Activated CD4-positive, alpha-beta memory T cell treated with anti-CD3 and anti-CD28 coated beads, Interleukin-2, amount 10 ng/mL, durations not matched to agents 7 days and 5 days (primary cell): Measurements from ENCODE around the gene KMT2B. TPM values are rescaled to one million over a fixed set of nuclear protein-coding genes. Genes with fewer than 3 reads are reported as not detected.

ENCODE experiments used
- CTCF ChIA-PET: fragments of 350-600 bp; sonication (Branson Sonifier 250); formaldehyde crosslinking; loops from one replicate; lab custom pipeline; 2021; ENCODE audit warnings: antibody characterized with exemption, inconsistent platforms; lab: Charles Lee
- POLR2A ChIA-PET: fragments of 350-600 bp; sonication (Branson Sonifier 250); formaldehyde crosslinking; loops from one replicate; lab custom pipeline; 2021; ENCODE audit warnings: antibody characterized with exemption; lab: Charles Lee
- DNase-seq: peaks from one replicate; pipeline ENCODE4 v3.0.0-alpha.2; 2020
- H3K27ac Mint-ChIP-seq: one replicate; pipeline ENCODE4 v1.8.0; 2021; ENCODE audit warnings: mild to moderate bottlenecking, mixed read lengths
- H3K27me3 Mint-ChIP-seq: one replicate; pipeline ENCODE4 v1.8.0; 2021; ENCODE audit warnings: mixed read lengths
- H3K36me3 Mint-ChIP-seq: one replicate; pipeline ENCODE4 v1.8.0; 2021; ENCODE audit warnings: low read depth, mixed read lengths
- H3K4me1 Mint-ChIP-seq: one replicate; pipeline ENCODE4 v1.8.0; 2021; ENCODE audit warnings: mixed read lengths
- H3K4me3 Mint-ChIP-seq: one replicate; pipeline ENCODE4 v1.8.0; 2021; ENCODE audit warnings: mild to moderate bottlenecking, mixed read lengths
- H3K9me3 Mint-ChIP-seq: one replicate; pipeline ENCODE4 v1.8.0; 2021; ENCODE audit warnings: mixed read lengths
- total RNA-seq, 2 experiments: library from RNA; stranded (reverse); gene quantifications; one replicate each; pipeline ENCODE4 v1.2.3, GENCODE V29; 2021

Gene KMT2B
- total RNA-seq, 2 experiments from 2014 or later, result 57.3 to 57.5 TPM

DNA sequence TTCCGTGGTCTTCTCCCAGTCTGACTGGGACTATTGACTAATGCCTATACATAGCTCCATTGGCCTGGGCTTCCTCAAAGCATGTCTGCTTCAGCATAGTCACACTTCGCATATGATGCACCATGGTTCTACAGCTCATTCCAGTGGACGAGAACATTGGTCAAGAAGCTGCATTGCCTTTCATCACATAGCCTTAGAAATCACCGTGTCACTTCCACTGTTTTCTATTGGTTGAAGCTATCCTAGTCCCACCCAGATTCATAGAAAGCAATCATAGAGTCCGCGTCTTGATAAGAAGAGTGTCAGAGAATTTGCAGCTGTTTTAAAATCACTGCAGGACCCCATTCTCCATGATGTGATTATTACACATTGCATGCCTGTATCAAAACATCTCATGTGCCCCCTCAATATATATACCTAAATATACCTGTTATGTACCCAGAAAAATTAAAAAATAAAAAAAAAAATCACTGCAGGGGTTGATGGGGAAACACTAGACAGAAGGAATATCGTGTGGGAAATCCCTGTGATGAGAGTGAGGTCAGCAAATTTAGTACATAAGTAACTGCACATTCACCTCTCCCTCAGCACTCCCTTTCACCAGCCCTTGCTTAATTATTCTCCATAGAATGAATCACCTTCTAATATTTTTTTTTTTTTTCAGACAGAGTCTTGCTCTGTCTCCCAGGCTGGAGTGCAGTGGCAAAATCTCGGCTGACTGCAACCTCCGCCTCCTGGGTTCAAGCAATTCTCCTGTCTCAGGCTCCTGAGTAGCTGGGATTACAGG is 55.4 kb downstream of the KMT2B start:
- ChIA-PET POLR2A (interaction anchor here (0.9 to 1.6 kb wide), 3 partner anchors 16 to 95 kb away, joined by 3 to 4 read pairs (median 4); partner anchors contain the start of genes APLP1 and HSPB6), CTCF (no interaction called here)
- H3K4me3 Mint-ChIP-seq, result no peak overlapping the region
- no peaks in the 10 kb centered on the region for H3K9me3 Mint-ChIP-seq
- no peak overlapping the region for H3K27ac Mint-ChIP-seq
- peaks cover 27% of the 10 kb centered on the region for H3K4me1 Mint-ChIP-seq
- peaks cover 15% of the 10 kb centered on the region for H3K36me3 Mint-ChIP-seq
- no peak for DNase-seq
- no peaks in the 10 kb centered on the region for H3K27me3 Mint-ChIP-seq

GRCh38 chr19:35774274-35775045 is 56.7 kb downstream of the KMT2B start:
- CTCF ChIA-PET, result interaction anchor here (0.9 kb wide), 1 partner anchor 157 kb away, joined by 3 read pairs; no protein-coding TSS in a partner anchor
- DNase-seq, result no peak
- peaks cover 15% of the 10 kb centered on the region for H3K36me3 Mint-ChIP-seq

DNA sequence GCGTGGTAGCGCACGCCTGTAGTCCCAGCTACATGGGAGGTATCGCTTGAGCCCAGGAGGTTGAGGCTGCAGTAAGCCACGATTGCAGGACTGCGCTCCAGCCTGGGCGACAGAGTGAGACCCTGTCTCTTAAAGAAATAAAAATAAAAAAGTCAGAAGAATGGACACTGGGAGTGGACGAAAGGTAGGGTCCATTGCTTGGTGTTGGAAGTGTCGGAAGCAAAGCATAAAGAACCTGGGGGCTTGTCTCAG is 57.2 kb downstream of the KMT2B start:
- peak overlapping the region; percentile 44 for H3K27ac Mint-ChIP-seq
- DNase-seq, result no peak
- peaks cover 30% of the 10 kb centered on the region for H3K4me1 Mint-ChIP-seq
- no peaks in the 10 kb centered on the region for H3K27me3 Mint-ChIP-seq
- ChIA-PET POLR2A (interaction anchor here (0.6 kb wide), 1 partner anchor 62 kb away, joined by 3 read pairs; no protein-coding TSS in a partner anchor), CTCF (no interaction called here)
- H3K36me3 Mint-ChIP-seq, result peaks cover 18% of the 10 kb centered on the region
- H3K4me3 Mint-ChIP-seq, result peak overlapping the region; percentile 81
- H3K9me3 Mint-ChIP-seq, result no peaks in the 10 kb centered on the region

More at GRCh38 chr19:35774274-35775045, 56.7 kb downstream of the KMT2B start:
- POLR2A ChIA-PET, result interaction anchor here (0.6 to 1.6 kb wide), 2 partner anchors 17 to 62 kb away, joined by 3 to 4 read pairs; partner anchors contain the start of gene HSPB6
- peak overlapping the region; percentile 81 for H3K4me3 Mint-ChIP-seq
- H3K9me3 Mint-ChIP-seq, result no peaks in the 10 kb centered on the region
- peaks cover 30% of the 10 kb centered on the region for H3K4me1 Mint-ChIP-seq
- H3K27ac Mint-ChIP-seq, result no peak overlapping the region
- no peaks in the 10 kb centered on the region for H3K27me3 Mint-ChIP-seq

- Mint-ChIP-seq H3K9me3 (no peaks in the 10 kb centered on the region), H3K4me1 (peaks cover 30% of the 10 kb centered on the region), H3K36me3 (peaks cover 17% of the 10 kb centered on the region), H3K4me3 (peak within 1 kb of the TSS; percentile 81), H3K27me3 (no peaks in the 10 kb centered on the region), H3K27ac (peak within 1 kb of the TSS; percentile 52)
- ChIA-PET POLR2A (interaction anchor here (0.7 to 0.8 kb wide), 2 partner anchors 33 to 35 kb away, joined by 3 to 6 read pairs; partner anchors contain the start of gene IGFLR1), CTCF (no interaction called here)
- DNase-seq, result peak; percentile 100
These were observed 57.7 kb downstream of the KMT2B start, which contains the start of gene ARHGAP33 for GRCh38 chr19:35775298-35776101. Gene ARHGAP33 (plus strand): TSS chr19:35775564. CDS start chr19:35775659, 95 bp downstream.

DNA sequence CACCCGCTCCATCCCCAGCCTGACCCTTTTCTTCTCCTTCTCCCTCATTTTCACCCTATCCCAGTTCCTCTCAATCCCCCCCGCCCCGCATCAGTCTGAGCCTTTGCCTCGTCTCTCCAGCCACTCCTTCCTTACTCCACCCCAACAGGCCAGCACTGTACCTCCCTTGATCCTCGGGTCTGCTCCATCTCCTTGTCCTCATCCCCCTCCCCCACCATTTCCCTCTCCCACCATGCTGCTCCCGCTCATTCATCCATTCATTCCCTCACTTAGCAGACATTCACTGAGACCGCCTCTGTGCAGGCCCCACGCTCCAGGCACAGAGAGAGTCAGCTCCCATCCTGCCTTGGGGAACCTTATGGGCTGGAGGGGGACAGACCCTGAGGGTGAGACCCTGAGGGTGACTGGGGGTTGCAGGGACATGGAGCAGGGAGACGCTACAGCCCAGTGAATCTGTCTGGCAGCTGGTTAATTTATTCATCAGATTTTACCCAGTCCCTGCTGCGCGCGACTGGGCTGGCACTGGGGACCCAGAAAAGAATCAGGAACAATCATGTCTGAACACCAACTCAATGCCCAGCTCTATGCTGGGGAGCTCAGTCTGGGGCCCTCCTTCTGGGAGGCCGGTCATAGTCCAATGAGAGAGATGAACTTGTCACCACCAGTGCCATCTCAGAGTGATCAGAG is 58.4 kb downstream of the KMT2B start:
- POLR2A ChIA-PET, result interaction anchor here (0.7 to 0.8 kb wide), 2 partner anchors 34 to 35 kb away, joined by 3 to 6 read pairs; partner anchors contain the start of gene IGFLR1
- no peaks in the 10 kb centered on the region for H3K27me3 Mint-ChIP-seq
- DNase-seq, result no peak
- peak overlapping the region; percentile 52 for H3K27ac Mint-ChIP-seq
- H3K4me1 Mint-ChIP-seq, result peaks cover 30% of the 10 kb centered on the region
- peaks cover 20% of the 10 kb centered on the region for H3K36me3 Mint-ChIP-seq
- H3K9me3 Mint-ChIP-seq, result no peaks in the 10 kb centered on the region
- CTCF ChIA-PET, result interaction anchor here (1.0 kb wide), 1 partner anchor 28 kb away, joined by 4 read pairs; the partner anchor contains the start of gene LIN37
- peak overlapping the region; percentile 81 for H3K4me3 Mint-ChIP-seq

DNA sequence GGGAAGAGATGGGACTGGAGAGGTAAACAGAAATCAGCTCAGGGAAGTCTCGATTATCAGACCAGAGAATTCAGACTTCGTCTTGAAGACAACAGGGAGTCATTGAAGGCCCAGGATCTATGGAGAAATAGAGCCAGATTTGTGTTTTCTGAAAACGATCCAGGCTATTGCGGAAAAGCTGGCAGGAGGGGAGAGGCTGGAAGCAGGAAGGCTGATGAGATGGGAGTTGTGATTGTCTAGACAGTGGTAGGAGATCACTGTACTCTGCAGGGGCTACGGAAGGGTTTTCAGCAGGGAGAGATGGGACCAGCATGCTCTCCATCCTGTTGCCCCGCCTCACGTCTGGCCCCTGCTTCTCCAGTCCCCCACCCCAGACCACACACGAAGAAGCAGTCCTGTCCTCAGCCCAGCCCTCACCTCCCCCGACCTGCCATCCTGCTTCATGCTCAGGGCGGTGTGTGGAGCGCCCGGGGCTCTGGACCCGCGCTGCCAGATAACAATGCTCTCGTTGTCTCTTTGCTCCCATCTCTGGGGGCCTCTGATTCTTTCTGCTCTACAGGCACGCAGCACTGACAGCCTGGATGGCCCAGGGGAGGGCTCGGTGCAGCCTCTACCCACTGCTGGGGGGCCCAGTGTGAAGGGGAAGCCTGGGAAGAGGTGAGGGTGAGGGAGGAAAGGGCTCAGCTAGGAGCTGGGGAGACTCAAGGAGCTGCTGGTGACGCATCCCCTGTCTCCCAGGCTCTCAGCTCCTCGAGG is 59.5 kb downstream of the KMT2B start:
- ChIA-PET CTCF (interaction anchor here (1.0 kb wide), 1 partner anchor 29 kb away, joined by 4 read pairs; the partner anchor contains the start of gene LIN37), POLR2A (no interaction called here)
- Mint-ChIP-seq H3K27me3 (no peaks in the 10 kb centered on the region), H3K27ac (peak overlapping the region; percentile 18), H3K36me3 (peaks cover 24% of the 10 kb centered on the region), H3K9me3 (no peaks in the 10 kb centered on the region), H3K4me3 (peak overlapping the region; percentile 81), H3K4me1 (peaks cover 30% of the 10 kb centered on the region)
- no peak for DNase-seq

GRCh38 chr19:35777961-35778360 is 60.2 kb downstream of the KMT2B start:
- Mint-ChIP-seq H3K27ac (no peak overlapping the region), H3K27me3 (no peaks in the 10 kb centered on the region), H3K36me3 (peaks cover 26% of the 10 kb centered on the region), H3K9me3 (no peaks in the 10 kb centered on the region), H3K4me3 (peak overlapping the region; percentile 52), H3K4me1 (peaks cover 30% of the 10 kb centered on the region)
- ChIA-PET POLR2A (no interaction called here), CTCF (no interaction called here)
- no peak for DNase-seq

- CTCF ChIA-PET, result no interaction called here
- H3K9me3 Mint-ChIP-seq, result no peaks in the 10 kb centered on the region
These were observed 61.2 kb downstream of the KMT2B start for GRCh38 chr19:35779033-35779432.

GRCh38 chr19:35780058-35780457 is 62.3 kb downstream of the KMT2B start:
- no peak overlapping the region for H3K27ac Mint-ChIP-seq
- no peaks in the 10 kb centered on the region for H3K9me3 Mint-ChIP-seq
- no peaks in the 10 kb centered on the region for H3K27me3 Mint-ChIP-seq
- no peak for DNase-seq
- ChIA-PET POLR2A (no interaction called here), CTCF (no interaction called here)
- H3K4me1 Mint-ChIP-seq, result peaks cover 23% of the 10 kb centered on the region
- H3K4me3 Mint-ChIP-seq, result no peak overlapping the region
- H3K36me3 Mint-ChIP-seq, result peaks cover 33% of the 10 kb centered on the region

More at GRCh38 chr19:35779033-35779432, 61.2 kb downstream of the KMT2B start:
- H3K27me3 Mint-ChIP-seq, result no peaks in the 10 kb centered on the region
- H3K36me3 Mint-ChIP-seq, result peaks cover 33% of the 10 kb centered on the region
- peaks cover 30% of the 10 kb centered on the region for H3K4me1 Mint-ChIP-seq
- no peak overlapping the region for H3K27ac Mint-ChIP-seq
- H3K4me3 Mint-ChIP-seq, result no peak overlapping the region
- DNase-seq, result no peak
- POLR2A ChIA-PET, result no interaction called here

DNA sequence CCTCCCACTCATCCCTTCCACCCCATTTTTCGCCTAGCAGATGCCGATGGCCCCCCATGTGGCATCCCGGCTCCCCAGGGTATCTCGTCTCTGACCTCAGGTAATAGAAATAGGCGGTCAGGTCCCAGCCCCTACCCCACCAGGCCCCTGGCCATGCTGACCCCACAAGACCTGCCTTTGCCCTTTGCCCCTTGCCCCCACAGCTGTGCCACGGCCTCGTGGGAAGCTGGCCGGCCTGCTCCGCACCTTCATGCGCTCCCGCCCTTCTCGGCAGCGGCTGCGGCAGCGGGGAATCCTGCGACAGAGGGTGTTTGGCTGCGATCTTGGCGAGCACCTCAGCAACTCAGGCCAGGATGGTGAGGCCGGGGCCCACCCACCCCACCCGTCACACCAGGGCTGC is 62.9 kb downstream of the KMT2B start:
- Mint-ChIP-seq H3K9me3 (no peaks in the 10 kb centered on the region), H3K27ac (no peak overlapping the region), H3K4me3 (no peak overlapping the region), H3K4me1 (peaks cover 22% of the 10 kb centered on the region), H3K27me3 (no peaks in the 10 kb centered on the region), H3K36me3 (peaks cover 33% of the 10 kb centered on the region)
- POLR2A ChIA-PET, result no interaction called here
- CTCF ChIA-PET, result no interaction called here
- DNase-seq, result no peak

DNA sequence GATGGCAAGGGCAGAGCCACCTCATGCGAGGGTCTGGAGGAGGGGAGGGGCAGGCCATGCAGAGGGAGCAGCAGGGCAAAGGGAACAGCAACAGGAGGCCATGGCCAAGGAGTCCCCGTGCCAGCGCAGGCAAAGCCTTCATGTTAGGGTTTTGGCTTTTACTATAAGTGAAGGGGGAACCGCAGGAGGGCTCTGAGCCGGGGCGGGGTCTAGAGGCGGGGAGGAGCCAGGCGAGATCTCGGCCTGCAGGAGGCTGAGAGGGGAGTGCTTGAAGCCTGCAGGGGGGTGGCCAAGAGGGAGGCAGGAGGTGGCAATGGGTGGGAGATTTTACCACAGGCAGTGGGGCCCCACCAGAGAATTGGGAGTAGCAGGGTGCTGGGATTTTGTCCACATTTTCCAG is 63.8 kb downstream of the KMT2B start:
- Mint-ChIP-seq H3K27me3 (no peaks in the 10 kb centered on the region), H3K4me1 (peaks cover 15% of the 10 kb centered on the region), H3K27ac (no peak overlapping the region), H3K36me3 (peaks cover 33% of the 10 kb centered on the region), H3K4me3 (no peak overlapping the region), H3K9me3 (no peaks in the 10 kb centered on the region)
- CTCF ChIA-PET, result no interaction called here
- POLR2A ChIA-PET, result no interaction called here
- DNase-seq, result no peak
